SJCRH30 (cell line): ENCODE results near the gene ANXA7. TPM values are rescaled to one million over a fixed set of nuclear protein-coding genes. Genes with fewer than 3 reads are reported as not detected.
"Not testable (repeated sequence)": the region's sequence is repeated elsewhere in the genome, so short reads cannot be mapped to it uniquely, and the experiment has no call there.

Experiments used
- DNase-seq, 2 experiments: peaks; one replicate each; pipeline ENCODE4 v3.0.0-alpha.2; 2015 to 2020
- H3K27ac ChIP-seq: fragments of 250-450 bp; sonication (Bioruptor Pico); 2 replicates; pipeline ENCODE4 v1.5.1; 2020; ENCODE audit warnings: mild to moderate bottlenecking, moderate library complexity
- H3K27me3 ChIP-seq: fragments of 250-450 bp; sonication (Bioruptor Pico); 2 replicates; pipeline ENCODE4 v1.5.1; 2020; ENCODE audit warnings: mild to moderate bottlenecking, moderate library complexity
- H3K36me3 ChIP-seq: fragments of 250-450 bp; sonication (Bioruptor Pico); 2 replicates; pipeline ENCODE4 v1.5.1; 2020; ENCODE audit warnings: mild to moderate bottlenecking, moderate library complexity
- H3K4me1 ChIP-seq: fragments of 250-450 bp; sonication (Bioruptor Pico); 2 replicates; pipeline ENCODE4 v1.5.1; 2020; ENCODE audit warnings: mild to moderate bottlenecking, moderate library complexity
- H3K4me3 ChIP-seq: fragments of 250-450 bp; sonication (Bioruptor Pico); 2 replicates; pipeline ENCODE4 v1.5.1; 2020; ENCODE audit warnings: mild to moderate bottlenecking, moderate library complexity
- H3K9me3 ChIP-seq: fragments of 250-450 bp; sonication (Bioruptor Pico); replicated peaks from 2 replicates; pipeline ENCODE4 v1.5.1; 2020; ENCODE audit warnings: mild to moderate bottlenecking, moderate library complexity
- total RNA-seq: library from RNA; depleted of rRNA; stranded (reverse); fragments of >200 nt; shearing (Covaris generic); gene quantifications from 2 replicates; pipeline ENCODE4 v1.2.3, GENCODE V29; 2014

Gene ANXA7
- total RNA-seq, 1 experiment from 2014 or later: 55.7 TPM

DNA sequence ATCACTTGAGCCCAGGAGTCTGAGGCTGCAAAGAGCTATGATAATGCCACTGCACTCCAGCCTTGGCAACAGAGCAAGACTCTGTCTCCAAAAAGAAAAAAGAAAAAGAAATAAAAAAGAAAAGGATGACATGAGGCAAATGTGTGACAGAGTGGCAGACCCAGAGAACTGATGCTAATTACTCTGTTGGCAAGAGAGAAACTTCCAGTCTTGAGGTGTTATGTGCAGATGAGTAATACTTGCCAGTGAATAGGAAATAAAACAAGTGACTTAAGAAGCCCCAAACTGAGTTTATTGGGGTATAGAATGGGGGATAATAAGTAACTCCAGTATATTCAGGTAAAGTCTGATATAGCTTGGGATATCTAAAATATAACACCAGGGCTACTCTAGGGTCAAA is 9.5 kb upstream of the ANXA7 start:
- Histone ChIP-seq H3K36me3 (peaks cover 18% of the 10 kb centered on the region), H3K4me1 (no peaks in the 10 kb centered on the region), H3K9me3 (no peaks in the 10 kb centered on the region), H3K27me3 (no peaks in the 10 kb centered on the region), H3K27ac (no peak overlapping the region), H3K4me3 (no peak overlapping the region)
- no peak for DNase-seq

DNA sequence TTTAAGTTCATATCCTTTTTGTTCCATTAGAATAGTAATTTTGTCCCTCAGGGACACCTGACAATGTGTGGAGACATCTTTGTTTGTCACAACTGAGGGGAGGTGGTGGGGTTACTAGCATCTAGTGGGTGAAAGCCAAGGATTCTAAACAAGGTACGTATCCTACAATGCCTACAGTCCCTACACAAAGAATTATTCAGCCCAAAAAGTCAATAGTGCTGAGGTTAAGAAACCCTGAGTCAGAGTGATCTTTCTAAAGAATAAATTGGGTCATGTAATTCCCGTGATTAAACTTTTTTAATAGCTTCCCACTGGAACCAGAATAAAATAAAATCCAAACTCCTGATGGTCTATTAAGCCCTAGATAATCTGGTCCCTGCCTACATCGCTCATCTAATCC is 2.7 kb upstream of the ANXA7 start:
- DNase-seq: no peak
- no peak overlapping the region for H3K27ac ChIP-seq
- H3K27me3 ChIP-seq: no peaks in the 10 kb centered on the region
- H3K4me1 ChIP-seq: no peaks in the 10 kb centered on the region
- no peaks in the 10 kb centered on the region for H3K9me3 ChIP-seq
- H3K36me3 ChIP-seq: no peaks in the 10 kb centered on the region
- no peak overlapping the region for H3K4me3 ChIP-seq

DNA sequence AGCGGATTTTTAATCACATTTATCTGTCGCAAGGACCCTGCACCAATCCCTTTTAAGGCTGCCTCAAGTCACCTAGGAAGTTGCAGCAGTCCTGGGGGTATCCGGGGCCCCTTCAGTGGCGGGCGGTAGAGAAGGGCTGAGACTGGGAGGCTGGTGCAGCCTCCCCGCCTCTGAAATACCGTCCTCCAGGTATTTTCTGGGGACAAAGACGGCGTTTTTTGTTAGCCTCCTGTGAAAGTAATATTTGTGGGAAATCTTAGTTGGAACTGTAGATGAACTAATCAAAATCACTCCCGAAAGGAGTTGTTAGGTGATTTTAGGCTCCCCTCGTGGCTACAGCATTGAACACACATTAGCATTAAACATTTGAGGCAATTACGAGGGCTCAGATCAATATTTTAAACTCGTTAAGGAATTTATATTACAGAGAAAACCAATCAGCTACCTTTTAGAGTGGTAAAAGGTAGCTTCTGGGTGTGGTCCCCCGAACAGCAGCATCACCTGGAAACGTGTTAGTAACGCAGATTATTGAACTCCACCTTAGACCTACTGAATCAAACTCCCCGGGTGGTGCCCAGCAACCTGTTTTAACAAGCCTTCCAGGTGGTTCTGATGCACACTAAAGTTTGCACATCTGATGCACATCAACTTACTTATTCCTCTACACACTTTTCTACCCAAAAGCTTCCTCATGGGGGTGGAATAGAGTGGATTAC is 530 bp upstream of the ANXA7 start:
- no peak for DNase-seq
- no peaks in the 10 kb centered on the region for H3K9me3 ChIP-seq
- no peaks in the 10 kb centered on the region for H3K36me3 ChIP-seq
- no peak overlapping the region; the same call in 1 of the 2 replicates for H3K27ac ChIP-seq
- H3K27me3 ChIP-seq: no peaks in the 10 kb centered on the region
- no peaks in the 10 kb centered on the region for H3K4me1 ChIP-seq
- H3K4me3 ChIP-seq: peak overlapping the region; percentile 87

GRCh38 chr10:73413108-73413527 is 740 bp downstream of the ANXA7 start:
- H3K36me3 ChIP-seq: no peaks in the 10 kb centered on the region
- H3K27ac ChIP-seq: peak overlapping the region; percentile 76
- H3K4me3 ChIP-seq: peak overlapping the region; percentile 87
- no peaks in the 10 kb centered on the region for H3K9me3 ChIP-seq
- peak; percentile 50 to 70 for DNase-seq
- H3K4me1 ChIP-seq: no peaks in the 10 kb centered on the region
- no peaks in the 10 kb centered on the region for H3K27me3 ChIP-seq

- Histone ChIP-seq H3K9me3 (no peaks in the 10 kb centered on the region), H3K27ac (no peak overlapping the region), H3K36me3 (0 out of 2 replicates have a peak, but pooled peaks cover 3% of the 10 kb centered on the region), H3K4me1 (no peaks in the 10 kb centered on the region), H3K4me3 (no peak overlapping the region), H3K27me3 (no peaks in the 10 kb centered on the region)
- DNase-seq: no peak
These were observed 3.0 kb downstream of the ANXA7 start for GRCh38 chr10:73410897-73411296.

DNA sequence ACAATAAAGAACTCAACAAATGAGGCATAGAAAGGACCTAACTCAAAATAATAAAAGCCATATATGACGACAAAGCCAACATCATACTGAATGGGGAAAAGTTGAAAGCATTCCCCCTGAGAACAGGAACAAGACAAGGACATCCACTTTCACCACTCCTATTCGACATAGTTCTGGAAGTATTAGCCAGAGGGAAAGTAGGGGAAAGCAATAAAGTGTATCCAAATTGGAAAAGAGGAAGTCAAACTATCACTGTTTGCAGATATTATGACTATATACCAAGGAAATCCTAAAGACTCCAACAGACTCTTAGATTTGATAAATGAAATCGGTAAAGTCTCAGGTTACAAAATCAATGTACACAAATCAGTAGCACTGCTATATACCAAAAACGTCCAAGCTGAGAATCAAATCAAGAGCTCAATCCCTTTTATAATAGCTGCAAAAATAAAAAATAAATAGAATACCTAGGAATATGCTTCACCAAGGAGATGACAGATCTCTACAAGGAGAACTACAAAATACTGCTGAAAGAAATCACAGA is 4.8 kb downstream of the ANXA7 start:
- Histone ChIP-seq H3K9me3 (no peaks in the 10 kb centered on the region), H3K27me3 (no peaks in the 10 kb centered on the region), H3K36me3 (0 out of 2 replicates have a peak, but pooled peaks cover 3% of the 10 kb centered on the region), H3K4me1 (no peaks in the 10 kb centered on the region), H3K4me3 (no peak overlapping the region), H3K27ac (no peak overlapping the region)
- no peak for DNase-seq

DNA sequence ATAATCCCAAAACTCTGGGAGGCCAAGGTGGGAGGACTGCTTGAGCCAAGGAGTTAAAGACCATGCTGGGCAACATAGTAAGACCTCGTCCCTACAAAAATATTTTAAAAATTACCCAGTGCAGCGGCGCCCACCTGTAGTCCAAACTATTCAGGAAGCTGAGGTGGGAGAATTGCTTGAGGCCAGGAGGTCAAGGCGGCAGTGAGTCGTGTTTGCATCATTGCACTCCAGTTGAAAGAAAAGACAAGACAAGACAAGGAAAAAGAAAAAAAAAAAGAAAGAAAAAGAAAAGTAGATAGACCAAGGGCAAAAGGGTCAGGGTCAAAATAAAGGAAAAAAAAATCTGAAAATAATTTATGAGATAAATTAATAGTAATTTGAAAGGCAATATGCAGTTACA is 5.8 kb downstream of the ANXA7 start:
- 0 out of 2 replicates have a peak, but pooled peaks cover 3% of the 10 kb centered on the region for H3K36me3 ChIP-seq
- DNase-seq: no peak
- no peaks in the 10 kb centered on the region for H3K4me1 ChIP-seq
- no peak overlapping the region for H3K27ac ChIP-seq
- no peaks in the 10 kb centered on the region for H3K9me3 ChIP-seq
- H3K27me3 ChIP-seq: no peaks in the 10 kb centered on the region
- no peak overlapping the region for H3K4me3 ChIP-seq

GRCh38 chr10:73407495-73407894 is 6.4 kb downstream of the ANXA7 start:
- Histone ChIP-seq H3K27me3 (no peaks in the 10 kb centered on the region), H3K4me3 (no peak overlapping the region), H3K36me3 (0 out of 2 replicates have a peak, but pooled peaks cover 3% of the 10 kb centered on the region), H3K9me3 (no peaks in the 10 kb centered on the region), H3K4me1 (no peaks in the 10 kb centered on the region), H3K27ac (no peak overlapping the region)
- no peak for DNase-seq

GRCh38 chr10:73406846-73407245 is 7.0 kb downstream of the ANXA7 start:
- H3K4me3 ChIP-seq: no peak overlapping the region
- no peak overlapping the region for H3K27ac ChIP-seq
- H3K27me3 ChIP-seq: no peaks in the 10 kb centered on the region
- H3K9me3 ChIP-seq: no peaks in the 10 kb centered on the region
- H3K36me3 ChIP-seq: 0 out of 2 replicates have a peak, but pooled peaks cover 3% of the 10 kb centered on the region
- no peak for DNase-seq
- no peaks in the 10 kb centered on the region for H3K4me1 ChIP-seq

DNA sequence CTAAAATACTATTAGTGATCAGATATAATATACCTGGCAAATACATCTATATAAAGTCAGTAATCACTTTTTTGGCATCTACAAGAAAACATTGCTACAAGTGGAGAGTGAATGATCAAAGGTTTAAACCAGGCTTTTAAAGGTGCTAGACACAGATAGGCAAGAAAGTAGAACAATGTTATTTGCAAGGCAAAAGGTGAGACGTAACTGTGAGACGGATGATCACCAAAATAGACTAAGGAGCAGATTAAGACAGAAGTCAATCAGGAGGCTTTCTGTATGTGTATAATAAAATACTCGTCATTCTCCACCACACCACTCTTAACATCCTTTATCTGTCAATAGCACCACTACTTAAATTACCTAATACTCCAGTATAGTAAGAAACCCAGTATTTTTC is 8.3 kb downstream of the ANXA7 start:
- Histone ChIP-seq H3K4me1 (no peaks in the 10 kb centered on the region), H3K4me3 (no peak overlapping the region), H3K9me3 (no peaks in the 10 kb centered on the region), H3K27me3 (no peaks in the 10 kb centered on the region), H3K36me3 (0 out of 2 replicates have a peak, but pooled peaks cover 3% of the 10 kb centered on the region), H3K27ac (no peak overlapping the region)
- DNase-seq: no peak

DNA sequence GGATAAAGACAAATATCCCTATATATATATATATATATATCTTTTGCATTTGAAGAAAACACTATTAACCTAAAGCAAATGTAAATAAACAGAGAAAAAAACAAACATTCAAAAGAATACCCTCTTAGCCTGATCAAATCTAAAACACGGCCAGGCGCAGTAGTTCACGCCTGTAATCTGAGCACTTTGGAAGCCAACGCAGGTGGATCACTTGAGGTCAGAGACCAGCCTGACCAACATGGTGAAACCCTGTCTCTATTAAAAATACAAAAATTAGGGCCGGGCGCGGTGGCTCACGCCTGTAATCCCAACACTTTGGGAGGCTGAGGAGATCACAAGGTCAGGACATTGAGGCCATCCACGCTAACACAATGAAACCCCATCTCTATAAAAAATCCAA is 9.2 kb downstream of the ANXA7 start:
- Histone ChIP-seq H3K27ac (no peak overlapping the region), H3K27me3 (no peaks in the 10 kb centered on the region), H3K9me3 (no peaks in the 10 kb centered on the region), H3K4me3 (no peak overlapping the region), H3K4me1 (no peaks in the 10 kb centered on the region), H3K36me3 (0 out of 2 replicates have a peak, but pooled peaks cover 3% of the 10 kb centered on the region)
- no peak for DNase-seq

DNA sequence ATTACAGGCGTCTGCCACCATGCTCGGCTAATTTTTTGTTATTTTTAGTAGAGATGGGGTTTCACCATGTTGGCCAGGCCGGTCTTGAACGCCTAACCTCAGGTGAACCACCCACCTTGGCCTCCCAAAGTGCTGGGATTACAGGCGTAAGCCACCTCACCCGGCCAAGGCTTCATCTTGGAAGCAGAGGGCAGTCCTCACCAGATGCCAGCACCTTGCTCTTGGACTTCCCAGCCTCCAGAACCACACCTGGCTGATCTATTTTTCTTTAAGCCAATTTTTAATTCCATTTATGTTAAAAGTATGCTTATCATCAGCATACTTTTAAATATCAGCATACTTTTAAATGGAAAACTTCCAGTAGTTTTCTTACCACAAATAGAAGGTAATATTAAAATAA is 12.2 kb downstream of the ANXA7 start:
- DNase-seq: no peak
- no peaks in the 10 kb centered on the region for H3K9me3 ChIP-seq

DNA sequence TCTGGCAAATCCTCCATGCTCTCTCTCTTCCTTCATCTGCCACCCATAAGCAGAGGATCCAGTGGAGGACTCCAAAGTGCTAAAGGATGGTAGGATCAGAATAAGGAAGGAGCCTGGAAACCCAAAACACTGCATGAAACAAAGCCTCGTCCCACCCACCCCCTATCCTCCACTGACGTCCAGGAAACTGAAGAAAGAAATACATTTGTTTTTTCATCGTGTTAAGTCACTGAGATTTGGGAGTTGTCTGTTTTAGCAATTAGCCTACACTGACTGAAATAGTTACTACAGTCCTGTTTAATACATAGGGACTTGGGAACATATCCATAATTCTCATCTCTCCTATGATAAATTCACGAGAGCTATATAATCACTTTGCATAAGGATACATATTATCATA is 14.8 kb downstream of the ANXA7 start:
- DNase-seq: no peak
- Histone ChIP-seq H3K4me3 (no peak overlapping the region), H3K9me3 (no peaks in the 10 kb centered on the region; the same call in 1 of the 2 replicates), H3K27me3 (no peaks in the 10 kb centered on the region), H3K27ac (no peak overlapping the region), H3K4me1 (no peaks in the 10 kb centered on the region), H3K36me3 (peaks cover 38% of the 10 kb centered on the region)

More for the DNA sequence above, 12.2 kb downstream of the ANXA7 start:
- no peak overlapping the region for H3K27ac ChIP-seq
- peaks cover 19% of the 10 kb centered on the region for H3K36me3 ChIP-seq
- H3K27me3 ChIP-seq: no peaks in the 10 kb centered on the region
- no peaks in the 10 kb centered on the region for H3K4me1 ChIP-seq
- no peak overlapping the region for H3K4me3 ChIP-seq

- peaks cover 40% of the 10 kb centered on the region for H3K36me3 ChIP-seq
- H3K4me1 ChIP-seq: no peaks in the 10 kb centered on the region
- no peaks in the 10 kb centered on the region for H3K27me3 ChIP-seq
- DNase-seq: no peak
- H3K9me3 ChIP-seq: no peaks in the 10 kb centered on the region; the same call in 1 of the 2 replicates
- no peak overlapping the region for H3K4me3 ChIP-seq
- H3K27ac ChIP-seq: no peak overlapping the region
These were observed 15.8 kb downstream of the ANXA7 start for GRCh38 chr10:73398024-73398423.

- DNase-seq, H3K4me1 ChIP-seq, H3K4me3 ChIP-seq, H3K27me3 ChIP-seq, H3K9me3 ChIP-seq, H3K27ac ChIP-seq: not testable (repeated sequence)
- H3K36me3 ChIP-seq: peaks cover 50% of the 10 kb centered on the region
These were observed 19.5 kb downstream of the ANXA7 start for GRCh38 chr10:73394325-73394724.

GRCh38 chr10:73388228-73388627 is 25.6 kb downstream of the ANXA7 start:
- Histone ChIP-seq H3K27ac (no peak overlapping the region), H3K4me3 (no peak overlapping the region), H3K36me3 (peaks cover 28% of the 10 kb centered on the region), H3K4me1 (no peaks in the 10 kb centered on the region), H3K27me3 (no peaks in the 10 kb centered on the region), H3K9me3 (no peaks in the 10 kb centered on the region)
- DNase-seq: no peak
